ENCODE data around the gene UGGT2. TPM values are rescaled to one million over a fixed set of nuclear protein-coding genes. Genes with fewer than 3 reads are reported as not detected.

Gene UGGT2
- total RNA-seq, 6 experiments from 2014 or later = 8.2 to 17.1 (median 10.3) TPM

- TF ChIP-seq POLR2A (IDR thresholded peaks at IDR 0.05) (no peak), CTCF (IDR thresholded peaks at IDR 0.05) (no peak)
- Histone ChIP-seq H3K27ac (no peak overlapping the region), H3K27me3 (no peaks in the 10 kb centered on the region), H3K36me3 (peaks cover 0 to 4% (median 0%) of the 10 kb centered on the region in 4 donors), H3K4me1 (no peaks in the 10 kb centered on the region), H3K4me3 (no peak overlapping the region), H3K9me3 (peaks cover 0 to 4% (median 0%) of the 10 kb centered on the region in 4 donors)
- intact Hi-C loops (cut with DNase I) = no loop called here
- no peak for DNase-seq
- no peak for ATAC-seq
- 67% methylated on average over 2 of the region's 2 CpGs for WGBS (ENCODE audit: insufficient coverage, low coverage, low lambda C conversion rate, missing lambda C conversion rate)
Observed at GRCh38 chr13:95957331-95957730, 95.9 kb downstream of the UGGT2 start.

DNA sequence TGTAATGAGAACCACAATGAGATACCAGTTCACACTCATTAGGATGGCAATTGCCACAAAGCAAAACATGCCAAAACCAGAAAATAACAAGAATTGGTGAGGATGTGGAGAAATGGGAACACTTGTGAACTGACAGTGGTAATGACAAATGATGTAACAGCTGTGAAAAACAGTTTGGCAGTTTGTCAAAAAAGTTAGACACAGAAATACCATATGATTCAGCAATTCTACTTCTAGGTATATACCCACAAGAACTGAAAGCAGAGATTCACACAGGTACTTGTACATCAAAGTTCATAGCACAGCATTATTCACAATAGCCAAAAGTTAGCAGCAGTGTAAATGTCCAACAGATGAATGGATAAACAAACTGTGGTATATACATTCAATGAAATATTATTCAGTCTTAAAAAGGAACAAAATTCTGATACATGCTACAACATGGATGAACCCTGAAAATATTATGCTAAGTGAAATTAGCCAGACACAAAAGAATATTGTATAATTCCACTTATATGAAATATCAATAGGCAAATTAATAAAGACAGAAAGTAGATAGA is 96.5 kb downstream of the UGGT2 start:
- H3K4me3 ChIP-seq = no peak overlapping the region
- DNase-seq (no peak), ATAC-seq (no peak)
- H3K9me3 ChIP-seq = peaks cover 0 to 4% (median 0%) of the 10 kb centered on the region in 4 donors
- no peak overlapping the region for H3K27ac ChIP-seq
- intact Hi-C loops (cut with DNase I) = no loop called here
- TF ChIP-seq POLR2A (IDR thresholded peaks at IDR 0.05) (no peak), CTCF (IDR thresholded peaks at IDR 0.05) (no peak)
- peaks cover 0 to 4% (median 0%) of the 10 kb centered on the region in 4 donors for H3K36me3 ChIP-seq
- H3K4me1 ChIP-seq = no peaks in the 10 kb centered on the region
- H3K27me3 ChIP-seq = no peaks in the 10 kb centered on the region

- DNase-seq = no peak
- Histone ChIP-seq H3K4me3 (no peak overlapping the region), H3K27ac (no peak overlapping the region), H3K36me3 (no peaks in the 10 kb centered on the region), H3K9me3 (peaks cover 0 to 4% (median 0%) of the 10 kb centered on the region in 4 donors), H3K4me1 (no peaks in the 10 kb centered on the region), H3K27me3 (no peaks in the 10 kb centered on the region)
- 98% methylated on average over 3 of the region's 3 CpGs for WGBS (ENCODE audit: insufficient coverage, low coverage, low lambda C conversion rate, missing lambda C conversion rate)
- ATAC-seq = no peak
- no peak for TF ChIP-seq POLR2A (IDR thresholded peaks at IDR 0.05)
- TF ChIP-seq CTCF (IDR thresholded peaks at IDR 0.05) = no peak
- intact Hi-C loops (cut with DNase I) = no loop called here
Observed at GRCh38 chr13:95955719-95956118, 97.5 kb downstream of the UGGT2 start.

- intact Hi-C loops (cut with DNase I) = no loop called here
- H3K27me3 ChIP-seq = no peaks in the 10 kb centered on the region
- H3K4me3 ChIP-seq = no peak overlapping the region
- peaks cover 0 to under 1% (median 0%) of the 10 kb centered on the region in 4 donors for H3K9me3 ChIP-seq
- DNase-seq (no peak), ATAC-seq (no peak)
- 89% methylated on average over 3 of the region's 3 CpGs for WGBS (ENCODE audit: insufficient coverage, low coverage, low lambda C conversion rate, missing lambda C conversion rate)
- no peak overlapping the region for H3K27ac ChIP-seq
- no peaks in the 10 kb centered on the region for H3K4me1 ChIP-seq
- TF ChIP-seq POLR2A (IDR thresholded peaks at IDR 0.05) = no peak
- no peak for TF ChIP-seq CTCF (IDR thresholded peaks at IDR 0.05)
- no peaks in the 10 kb centered on the region for H3K36me3 ChIP-seq
Observed at GRCh38 chr13:95955255-95955654, 97.9 kb downstream of the UGGT2 start.

DNA sequence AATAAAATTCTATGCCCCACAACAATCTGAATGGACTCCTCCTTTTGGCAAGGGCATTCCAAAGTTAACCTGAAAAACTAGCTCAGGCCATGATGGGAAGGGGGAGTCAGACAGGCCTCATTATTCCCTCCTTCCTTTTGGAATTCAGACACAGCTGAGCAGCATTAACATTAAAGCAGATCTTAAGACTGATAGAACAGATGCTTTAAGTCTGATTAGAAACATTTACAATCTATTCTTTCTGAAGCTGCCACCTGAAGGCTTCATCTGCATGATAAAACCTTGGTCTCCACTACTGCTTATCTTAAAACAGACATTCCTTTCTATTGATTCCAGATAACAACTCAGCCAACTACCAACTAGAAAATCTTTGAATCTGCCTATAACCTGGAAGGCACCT is 98.9 kb downstream of the UGGT2 start:
- H3K4me1 ChIP-seq = no peaks in the 10 kb centered on the region
- ATAC-seq = no peak

More for the DNA sequence above, 98.9 kb downstream of the UGGT2 start:
- H3K36me3 ChIP-seq = no peaks in the 10 kb centered on the region
- TF ChIP-seq POLR2A (IDR thresholded peaks at IDR 0.05) (no peak), CTCF (IDR thresholded peaks at IDR 0.05) (no peak)
- H3K27ac ChIP-seq = no peak overlapping the region
- no peaks in the 10 kb centered on the region for H3K9me3 ChIP-seq
- H3K4me3 ChIP-seq = no peak overlapping the region
- no peaks in the 10 kb centered on the region for H3K27me3 ChIP-seq
- DNase-seq = no peak
- intact Hi-C loops (cut with DNase I) = no loop called here
